Chondrocyte (in vitro differentiated cells): Measurements from ENCODE around the gene PTPRN2. TPM values are rescaled to one million over a fixed set of nuclear protein-coding genes. Genes with fewer than 3 reads are reported as not detected.

Source experiments
- DNase-seq: peaks from one replicate; pipeline ENCODE4 v3.0.0; 2021; ENCODE audit warnings: mixed read lengths, low spot score
- H3K27ac Mint-ChIP-seq: one replicate; pipeline ENCODE4 v1.8.0; 2021; ENCODE audit warnings: mild to moderate bottlenecking, moderate library complexity, mixed read lengths; ENCODE audit not compliant: unreplicated experiment
- H3K27me3 Mint-ChIP-seq: 2 replicates; pipeline ENCODE4 v1.8.0; 2021; ENCODE audit warnings: low read depth, mixed read lengths
- H3K36me3 Mint-ChIP-seq: 2 replicates; pipeline ENCODE4 v1.8.0; 2021; ENCODE audit warnings: low read depth, mixed read lengths
- H3K4me1 Mint-ChIP-seq: 2 replicates; pipeline ENCODE4 v1.8.0; 2021; ENCODE audit warnings: low read depth, mild to moderate bottlenecking, mixed read lengths
- H3K4me3 Mint-ChIP-seq: one replicate; pipeline ENCODE4 v1.8.0; 2021; ENCODE audit warnings: mild to moderate bottlenecking, moderate library complexity, mixed read lengths; ENCODE audit not compliant: unreplicated experiment
- H3K9me3 Mint-ChIP-seq: 2 replicates; pipeline ENCODE4 v1.8.0; 2021; ENCODE audit warnings: low read depth, mixed read lengths
- total RNA-seq: library from RNA; stranded (reverse); gene quantifications from 3 replicates; pipeline ENCODE4 v1.2.1, GENCODE V29; 2021
- TF ChIP-seq, protein P1 (sequence below): fragments of 200-600 bp; sonication (generic); IDR thresholded peaks from 2 replicates; pipeline ENCODE4 v1.5.0; 2021; ENCODE audit warnings: antibody characterized with exemption, mild to moderate bottlenecking, moderate library complexity

The PTPRN2 gene
- total RNA-seq, 1 donor from 2014 or later: 0.30 TPM

DNA sequence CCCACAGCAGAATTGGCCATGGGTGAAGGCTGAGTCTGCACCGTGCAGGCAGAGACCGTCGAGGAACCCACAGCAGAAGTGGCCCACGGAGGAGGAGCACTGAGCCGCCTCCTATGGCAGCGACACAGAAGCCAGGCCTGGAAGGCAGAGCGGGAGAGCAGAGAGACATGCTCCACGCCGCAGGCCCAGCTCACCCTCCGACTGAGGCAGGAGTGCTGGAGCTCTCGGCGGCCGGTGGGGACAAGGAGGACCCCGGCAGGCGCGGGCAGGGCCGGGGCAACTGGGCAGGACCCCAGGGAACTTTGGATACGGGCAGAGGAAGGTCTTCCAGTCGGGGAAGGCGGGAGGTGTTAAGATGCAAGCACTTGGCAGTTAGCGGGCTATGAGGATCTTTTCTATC lies 830.4 kb downstream of the PTPRN2 start:
- Mint-ChIP-seq H3K36me3 (no peaks in the 10 kb centered on the region), H3K4me1 (no peaks in the 10 kb centered on the region), H3K27me3 (no peaks in the 10 kb centered on the region), H3K9me3 (peaks cover 2% of the 10 kb centered on the region), H3K4me3 (no peak overlapping the region), H3K27ac (no peak overlapping the region)
- DNase-seq: peak; percentile 91
- TF ChIP-seq, protein P1, sequence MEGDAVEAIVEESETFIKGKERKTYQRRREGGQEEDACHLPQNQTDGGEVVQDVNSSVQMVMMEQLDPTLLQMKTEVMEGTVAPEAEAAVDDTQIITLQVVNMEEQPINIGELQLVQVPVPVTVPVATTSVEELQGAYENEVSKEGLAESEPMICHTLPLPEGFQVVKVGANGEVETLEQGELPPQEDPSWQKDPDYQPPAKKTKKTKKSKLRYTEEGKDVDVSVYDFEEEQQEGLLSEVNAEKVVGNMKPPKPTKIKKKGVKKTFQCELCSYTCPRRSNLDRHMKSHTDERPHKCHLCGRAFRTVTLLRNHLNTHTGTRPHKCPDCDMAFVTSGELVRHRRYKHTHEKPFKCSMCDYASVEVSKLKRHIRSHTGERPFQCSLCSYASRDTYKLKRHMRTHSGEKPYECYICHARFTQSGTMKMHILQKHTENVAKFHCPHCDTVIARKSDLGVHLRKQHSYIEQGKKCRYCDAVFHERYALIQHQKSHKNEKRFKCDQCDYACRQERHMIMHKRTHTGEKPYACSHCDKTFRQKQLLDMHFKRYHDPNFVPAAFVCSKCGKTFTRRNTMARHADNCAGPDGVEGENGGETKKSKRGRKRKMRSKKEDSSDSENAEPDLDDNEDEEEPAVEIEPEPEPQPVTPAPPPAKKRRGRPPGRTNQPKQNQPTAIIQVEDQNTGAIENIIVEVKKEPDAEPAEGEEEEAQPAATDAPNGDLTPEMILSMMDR: no peak

DNA sequence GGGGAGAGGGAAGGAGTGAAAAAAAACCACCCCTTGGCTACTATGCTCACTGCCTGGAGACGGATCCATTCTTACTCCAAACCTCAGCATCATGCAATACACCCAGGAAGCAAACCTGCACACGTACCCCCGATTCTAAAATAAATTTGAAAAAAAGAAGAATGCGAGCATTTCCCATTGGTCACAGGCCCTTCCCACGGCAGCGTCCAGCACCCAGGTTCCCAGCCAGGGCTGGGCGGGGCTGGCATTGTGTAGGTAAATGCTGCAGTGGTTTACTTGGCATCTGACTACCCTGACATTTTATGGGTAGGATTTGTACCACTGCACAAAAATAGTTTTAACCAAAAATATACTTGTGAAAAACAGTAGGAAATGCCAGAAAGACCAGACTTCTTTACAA lies 831.9 kb downstream of the PTPRN2 start:
- H3K4me3 Mint-ChIP-seq: no peak overlapping the region
- no peaks in the 10 kb centered on the region for H3K4me1 Mint-ChIP-seq
- no peaks in the 10 kb centered on the region for H3K36me3 Mint-ChIP-seq
- DNase-seq: peak; percentile 49
- H3K27ac Mint-ChIP-seq: no peak overlapping the region
- TF ChIP-seq, protein P1: no peak
- peaks cover under 1% of the 10 kb centered on the region for H3K9me3 Mint-ChIP-seq
- H3K27me3 Mint-ChIP-seq: no peaks in the 10 kb centered on the region

DNA sequence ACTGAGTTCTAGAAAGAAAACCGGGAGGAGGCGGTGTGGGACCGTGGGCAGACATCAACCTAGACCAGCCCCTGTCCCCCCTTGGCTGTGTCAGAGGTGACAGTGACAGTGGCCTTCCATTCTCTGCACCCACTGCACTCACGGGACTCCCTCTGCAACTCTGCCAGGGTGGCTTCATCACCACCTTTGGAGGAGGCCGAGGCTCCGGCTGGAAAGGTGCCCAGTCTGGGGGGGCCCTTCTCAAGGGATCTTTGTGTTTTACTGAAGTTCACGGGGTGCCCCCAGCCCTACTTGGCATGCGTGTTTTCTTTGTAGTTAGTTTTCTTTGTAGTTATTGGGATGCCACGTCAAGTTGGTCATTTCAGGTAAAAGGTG lies 833.2 kb downstream of the PTPRN2 start:
- no peak overlapping the region for H3K27ac Mint-ChIP-seq
- H3K36me3 Mint-ChIP-seq: no peaks in the 10 kb centered on the region
- H3K4me1 Mint-ChIP-seq: no peaks in the 10 kb centered on the region
- TF ChIP-seq, protein P1: no peak
- no peaks in the 10 kb centered on the region for H3K27me3 Mint-ChIP-seq
- DNase-seq: peak; percentile 79
- no peak overlapping the region for H3K4me3 Mint-ChIP-seq
- no peaks in the 10 kb centered on the region for H3K9me3 Mint-ChIP-seq

DNA sequence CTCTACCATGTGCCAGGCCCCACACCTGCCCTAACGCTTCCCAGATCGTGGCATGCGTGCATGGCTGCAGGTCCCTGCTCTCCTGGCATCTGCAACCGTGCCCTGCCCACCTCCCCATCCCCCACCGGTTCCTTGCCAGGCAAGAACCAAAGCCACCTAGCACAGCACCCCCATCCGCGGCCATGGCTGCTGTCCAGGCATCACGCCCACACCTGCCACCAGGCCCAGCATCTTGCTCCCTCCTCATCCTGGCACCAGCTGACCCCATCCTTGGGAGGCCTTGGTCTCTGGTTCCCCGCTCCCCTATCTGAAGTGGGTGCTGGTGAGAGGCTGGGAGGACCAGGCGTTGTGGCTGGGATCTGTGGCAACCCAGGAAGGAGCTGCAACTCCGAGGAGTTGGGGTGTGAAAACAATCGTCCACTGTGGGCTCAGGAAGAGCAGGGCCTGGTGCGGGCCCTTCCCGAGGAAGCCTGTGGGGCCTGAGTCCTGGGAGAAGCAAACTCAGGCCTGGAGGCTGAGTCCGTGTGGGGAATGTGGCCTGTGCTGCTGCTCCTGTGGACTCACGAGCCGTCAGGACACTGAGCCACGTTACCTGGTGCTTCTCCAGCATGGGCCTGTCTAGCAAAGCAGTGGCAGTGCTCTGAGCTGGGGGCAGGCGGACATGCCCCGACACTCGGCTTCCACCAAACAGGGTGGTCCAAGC lies 833.8 kb downstream of the PTPRN2 start:
- no peaks in the 10 kb centered on the region for H3K4me1 Mint-ChIP-seq
- H3K36me3 Mint-ChIP-seq: no peaks in the 10 kb centered on the region

DNA sequence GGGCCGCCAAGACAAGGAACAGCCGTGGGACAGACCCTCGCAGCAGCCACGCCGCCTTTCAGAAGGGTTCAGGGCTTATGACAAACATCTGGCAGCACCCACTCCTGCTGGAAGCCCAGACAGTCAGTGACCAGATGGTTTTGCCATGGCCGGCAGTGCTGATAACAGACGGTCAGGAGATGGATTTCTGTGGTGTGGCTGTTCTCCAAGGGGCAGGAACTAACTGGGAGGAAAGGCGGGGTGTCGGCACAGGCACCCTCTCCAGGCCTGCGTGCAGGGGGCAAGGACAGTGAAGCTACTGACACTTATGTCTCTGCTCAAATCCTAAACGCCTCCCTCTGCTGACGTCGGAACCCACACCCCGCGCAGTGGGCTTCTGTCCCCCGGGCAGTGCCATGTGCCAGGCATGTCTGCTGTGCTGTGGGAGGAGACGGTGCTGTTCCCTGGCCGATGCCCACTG lies 834.8 kb downstream of the PTPRN2 start:
- Mint-ChIP-seq H3K36me3 (no peaks in the 10 kb centered on the region), H3K27ac (no peak overlapping the region), H3K4me1 (no peaks in the 10 kb centered on the region), H3K9me3 (no peaks in the 10 kb centered on the region), H3K27me3 (no peaks in the 10 kb centered on the region), H3K4me3 (no peak overlapping the region)
- no peak for DNase-seq
- TF ChIP-seq, protein P1: no peak

More for the DNA sequence above, 833.8 kb downstream of the PTPRN2 start:
- DNase-seq: peak; percentile 82
- TF ChIP-seq, protein P1: no peak
- Mint-ChIP-seq H3K27ac (no peak overlapping the region), H3K27me3 (no peaks in the 10 kb centered on the region), H3K4me3 (no peak overlapping the region), H3K9me3 (no peaks in the 10 kb centered on the region)
